ENCODE results near the gene CPB2.

Gene CPB2

DNA sequence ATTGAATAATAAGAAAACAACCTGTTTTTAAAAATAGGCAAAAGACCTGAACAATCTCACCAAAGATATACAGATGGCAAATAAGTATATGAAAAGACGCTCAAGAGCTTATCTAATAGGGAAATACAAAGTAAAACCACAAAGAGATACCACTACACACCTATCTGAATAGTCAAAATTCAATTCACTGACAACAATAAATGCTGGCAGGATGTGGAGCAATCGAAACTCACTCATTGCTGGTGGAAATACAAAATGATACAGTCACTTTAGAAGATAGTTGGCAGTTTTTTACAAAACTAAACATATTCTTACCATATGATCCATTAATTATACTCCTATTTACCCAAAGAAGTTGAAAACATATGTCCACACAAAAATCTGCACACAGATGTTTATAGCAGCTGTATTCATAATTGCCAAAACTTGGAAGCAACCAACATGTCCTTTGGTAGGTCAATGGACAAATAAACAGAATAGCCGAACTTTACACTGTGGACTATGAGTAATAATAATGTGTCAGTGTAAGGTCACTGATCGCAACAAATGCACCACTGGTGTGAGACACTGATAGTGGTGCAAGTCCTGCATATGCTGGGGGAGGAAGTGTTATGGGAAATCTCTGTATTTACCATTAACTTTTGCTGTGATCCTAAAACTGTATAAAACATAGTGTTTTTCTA lies 73.1 kb downstream of the CPB2 start:
- no peak overlapping the region for H3K4me3 ChIP-seq (ENCODE audit: low read depth, low read length)
- in situ Hi-C loops (cut with HindIII; ENCODE audit: low sequenced_read_pairs), result no loop called here
- DNase-seq (ENCODE audit: low read depth), result no peak
- TF ChIP-seq CTCF (IDR thresholded peaks at IDR 0.05; ENCODE audit: low read depth, low read length, missing control alignments), result no peak

DNA sequence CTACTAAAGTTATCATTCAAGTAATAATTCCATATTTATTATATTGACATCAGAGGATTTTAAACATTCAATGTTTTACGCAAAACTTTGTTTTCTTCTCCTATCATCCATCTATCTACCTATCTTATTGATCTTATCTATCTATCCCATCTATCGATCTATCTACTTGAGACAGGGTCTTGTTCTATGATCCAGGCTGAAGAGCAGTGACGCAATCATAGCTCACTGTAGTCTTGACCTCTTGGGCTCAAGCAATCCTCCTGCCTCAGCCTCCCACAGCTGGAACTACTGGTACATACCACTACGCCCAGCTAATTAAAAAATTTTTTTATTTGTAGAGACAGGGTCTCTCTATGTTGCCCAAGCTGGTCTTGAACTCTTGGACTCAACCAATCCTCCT lies 79.7 kb downstream of the CPB2 start:
- no peak overlapping the region for H3K4me3 ChIP-seq (ENCODE audit: low read depth, low read length)
- no peak for DNase-seq (ENCODE audit: low read depth)
- no peak for TF ChIP-seq CTCF (IDR thresholded peaks at IDR 0.05; ENCODE audit: low read depth, low read length, missing control alignments)
- in situ Hi-C loops (cut with HindIII; ENCODE audit: low sequenced_read_pairs), result no loop called here

DNA sequence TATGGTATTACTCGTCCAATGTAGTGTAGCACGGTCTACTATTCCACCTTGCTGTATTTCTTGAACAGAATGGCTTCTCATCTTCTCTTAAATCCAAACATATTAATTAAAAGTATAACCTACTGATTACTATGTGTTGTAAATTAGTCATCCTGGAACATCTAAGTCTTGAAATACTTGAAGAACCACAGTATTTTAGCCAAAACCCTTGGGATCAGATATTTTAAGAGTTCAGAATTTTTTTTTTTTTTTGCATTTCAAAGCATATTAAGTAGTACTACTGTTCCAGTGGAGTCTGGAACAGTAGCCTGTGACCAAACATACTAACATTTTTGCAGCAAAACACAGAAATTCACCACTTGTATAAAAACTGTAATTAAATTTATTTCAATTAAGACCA lies 82.4 kb downstream of the CPB2 start:
- TF ChIP-seq CTCF (IDR thresholded peaks at IDR 0.05; ENCODE audit: low read depth, low read length, missing control alignments), result no peak
- no peak for DNase-seq (ENCODE audit: low read depth)
- no peak overlapping the region for H3K4me3 ChIP-seq (ENCODE audit: low read depth, low read length)
- in situ Hi-C loops (cut with HindIII; ENCODE audit: low sequenced_read_pairs), result no loop called here

DNA sequence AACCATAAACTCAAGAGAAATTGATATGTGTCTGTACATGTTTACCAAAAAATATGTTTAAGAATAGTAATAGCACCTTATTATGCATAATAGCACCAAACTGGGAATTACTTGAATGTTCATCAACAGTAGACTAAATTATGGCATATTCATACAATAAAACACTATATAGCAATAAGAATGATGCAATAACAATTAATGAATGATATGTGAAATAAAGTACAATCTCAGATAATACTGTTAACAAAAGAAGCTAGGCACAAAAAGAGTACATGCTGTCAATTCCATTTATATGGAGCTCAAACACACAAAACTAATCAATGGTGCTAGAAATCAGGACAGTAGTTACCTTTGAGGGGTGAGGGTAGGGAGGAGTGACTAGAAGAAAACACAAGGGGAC lies 88.6 kb downstream of the CPB2 start:
- DNase-seq (ENCODE audit: low read depth), result no peak
- in situ Hi-C loops (cut with HindIII; ENCODE audit: low sequenced_read_pairs), result no loop called here
- no peak for TF ChIP-seq CTCF (IDR thresholded peaks at IDR 0.05; ENCODE audit: low read depth, low read length, missing control alignments)
- H3K4me3 ChIP-seq (ENCODE audit: low read depth, low read length), result no peak overlapping the region

- in situ Hi-C loops (cut with HindIII; ENCODE audit: low sequenced_read_pairs), result no loop called here
- DNase-seq (ENCODE audit: low read depth), result no peak
- H3K4me3 ChIP-seq (ENCODE audit: low read depth, low read length), result no peak overlapping the region
- TF ChIP-seq CTCF (IDR thresholded peaks at IDR 0.05; ENCODE audit: low read depth, low read length, missing control alignments), result no peak
These were observed 89.5 kb downstream of the CPB2 start for GRCh38 chr13:46015366-46015765.

- no peak overlapping the region for H3K4me3 ChIP-seq (ENCODE audit: low read depth, low read length)
- in situ Hi-C loops (cut with HindIII; ENCODE audit: low sequenced_read_pairs), result no loop called here
- no peak for DNase-seq (ENCODE audit: low read depth)
- no peak for TF ChIP-seq CTCF (IDR thresholded peaks at IDR 0.05; ENCODE audit: low read depth, low read length, missing control alignments)
These were observed 92.4 kb downstream of the CPB2 start for GRCh38 chr13:46012404-46012803.

All from astrocyte of the cerebellum (primary cell).